HG03135 (cell line): ENCODE measurements around the gene NALCN.
A peak's percentile ranks its signal among the peaks of the same experiment; 100 is the strongest.

Experiments
- ATAC-seq: cut with Tn5 transposase; IDR thresholded peaks from one replicate; pipeline ENCODE4 v1.9.1; 2021; ENCODE audit warnings: mild to moderate bottlenecking, moderate library complexity; ENCODE audit not compliant: unreplicated experiment

The NALCN gene

DNA sequence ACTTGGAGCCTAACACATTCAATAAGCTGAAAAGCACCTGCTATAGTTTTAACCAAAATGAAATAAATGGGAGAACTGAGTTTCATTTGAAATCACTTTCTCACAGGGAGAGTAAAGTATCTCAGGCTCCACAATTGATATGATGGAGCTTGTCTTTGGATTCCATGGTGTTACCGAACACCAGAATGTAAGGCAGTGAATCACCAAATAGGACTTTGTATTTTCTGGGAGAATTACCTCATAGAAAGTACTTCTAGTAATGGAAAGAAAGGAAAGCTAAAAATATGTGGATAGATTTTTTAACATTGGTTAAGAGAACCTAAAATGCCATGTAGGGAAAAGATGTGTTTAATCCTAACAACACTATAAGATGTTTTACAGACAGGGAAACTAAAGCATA, 123.6 kb downstream of the NALCN start:
- ATAC-seq: no peak

DNA sequence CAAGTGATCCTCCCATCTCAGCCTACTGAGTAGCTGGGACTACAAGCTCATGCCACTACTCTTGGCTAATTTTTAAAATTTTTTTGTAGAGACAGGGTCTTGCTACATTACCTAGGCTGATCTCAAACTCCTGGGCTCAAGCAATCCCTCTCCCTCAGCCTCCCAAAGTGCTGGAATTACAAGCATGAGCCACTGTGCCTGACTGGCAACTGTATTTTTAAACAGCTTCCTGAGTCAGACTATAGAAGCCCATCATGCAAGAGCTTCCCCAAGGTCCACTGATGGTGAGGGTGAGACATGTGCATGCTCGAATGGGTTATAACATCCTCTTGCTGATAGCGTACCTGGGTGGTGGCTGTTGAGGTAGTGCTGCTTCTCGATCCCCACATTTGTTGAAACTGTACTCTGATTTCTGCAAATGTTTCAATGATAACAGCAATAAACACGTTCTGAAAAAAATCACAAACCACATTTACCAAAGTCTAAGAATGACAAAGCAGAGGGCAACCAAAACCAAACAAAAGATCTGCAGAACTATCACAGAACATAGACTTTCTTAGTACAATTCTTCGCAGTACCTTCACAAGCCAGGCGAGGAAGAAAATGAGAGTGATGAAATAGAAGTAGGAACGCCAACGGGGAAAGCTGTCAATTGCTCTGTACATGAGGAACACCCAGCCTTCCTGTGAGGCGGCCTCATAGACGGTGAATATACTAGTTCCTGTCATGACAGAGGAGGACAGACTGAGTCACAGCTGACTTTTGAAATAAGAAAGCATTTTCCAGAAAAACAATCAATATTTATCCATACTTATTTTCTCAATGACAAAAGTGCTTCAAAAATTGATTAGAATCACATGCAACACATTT, 124.4 kb downstream of the NALCN start:
- no peak for ATAC-seq

DNA sequence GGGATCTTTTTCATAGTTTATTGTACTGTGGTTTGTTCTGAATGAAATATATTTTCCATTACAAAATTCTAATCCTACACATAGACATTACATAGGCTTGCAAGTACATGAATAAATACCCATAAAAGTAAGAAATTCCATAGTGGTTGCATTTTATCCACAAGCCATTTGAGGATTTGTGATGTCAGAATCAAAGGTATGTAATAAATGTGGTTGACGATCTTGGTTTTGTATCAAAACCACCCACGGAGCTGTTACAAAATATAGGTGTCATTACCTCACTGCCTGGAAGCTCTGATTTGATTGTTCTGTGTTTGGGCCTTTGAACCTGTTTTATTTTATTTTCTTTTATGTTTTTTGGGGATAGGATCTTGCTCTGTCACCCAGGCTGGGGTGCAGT, 125.1 kb downstream of the NALCN start:
- no peak for ATAC-seq

DNA sequence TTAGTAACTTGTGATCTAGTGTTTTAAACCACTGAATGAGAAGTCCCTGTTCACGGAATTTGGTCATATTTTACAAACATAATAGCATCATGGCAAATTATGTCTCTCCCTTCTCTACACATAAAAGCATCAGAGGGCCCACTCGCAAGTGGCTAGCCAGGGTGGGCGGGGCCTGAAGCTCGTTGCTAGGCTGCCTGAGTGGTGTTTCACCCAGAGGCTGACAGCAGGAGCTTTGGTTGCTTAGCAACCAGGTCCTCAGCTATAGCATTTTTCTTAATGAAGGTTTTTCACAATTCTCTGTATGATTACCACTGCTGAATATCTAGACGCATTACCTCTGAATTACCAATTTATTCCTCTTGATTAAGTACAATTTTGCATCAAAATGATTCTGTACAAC, 126.5 kb downstream of the NALCN start:
- no peak for ATAC-seq

DNA sequence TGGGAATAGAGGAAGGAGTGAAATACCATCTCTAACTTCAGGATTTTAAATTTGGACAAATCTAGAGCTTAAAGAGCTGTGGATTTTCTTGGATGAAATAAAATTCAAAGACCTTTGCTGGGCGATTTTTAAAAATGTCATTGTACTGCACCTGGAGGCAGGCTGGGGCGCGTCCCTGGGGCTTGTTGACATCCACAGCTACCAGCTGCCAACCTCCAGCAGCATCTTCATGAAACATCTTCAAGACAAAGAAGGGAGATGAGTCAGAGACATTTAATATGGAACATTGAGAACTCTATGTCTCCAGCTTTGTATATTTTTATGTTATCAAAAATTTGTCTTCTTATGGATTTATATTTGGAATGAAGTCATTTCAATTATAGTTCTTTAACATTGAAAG, 132.5 kb downstream of the NALCN start:
- ATAC-seq: no peak

DNA sequence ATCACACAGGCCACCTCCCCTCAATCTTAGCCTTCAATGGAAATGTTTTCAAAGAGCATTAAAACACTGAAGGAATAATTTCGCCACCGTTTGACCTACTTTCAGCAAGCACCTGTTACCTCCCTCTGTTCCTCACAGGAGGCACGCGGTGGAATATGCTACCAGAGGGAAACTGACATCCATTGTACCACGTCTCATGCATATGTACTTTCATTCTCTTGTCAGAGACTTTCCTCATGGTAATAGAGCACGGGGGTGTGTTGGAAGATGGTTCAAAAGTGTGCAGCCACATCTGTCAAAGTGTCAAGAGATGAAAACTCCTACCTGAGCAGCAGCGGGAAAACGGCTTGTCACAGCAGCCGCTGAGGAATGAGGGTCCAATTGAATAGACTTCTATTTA, 143.4 kb downstream of the NALCN start:
- ATAC-seq: no peak

DNA sequence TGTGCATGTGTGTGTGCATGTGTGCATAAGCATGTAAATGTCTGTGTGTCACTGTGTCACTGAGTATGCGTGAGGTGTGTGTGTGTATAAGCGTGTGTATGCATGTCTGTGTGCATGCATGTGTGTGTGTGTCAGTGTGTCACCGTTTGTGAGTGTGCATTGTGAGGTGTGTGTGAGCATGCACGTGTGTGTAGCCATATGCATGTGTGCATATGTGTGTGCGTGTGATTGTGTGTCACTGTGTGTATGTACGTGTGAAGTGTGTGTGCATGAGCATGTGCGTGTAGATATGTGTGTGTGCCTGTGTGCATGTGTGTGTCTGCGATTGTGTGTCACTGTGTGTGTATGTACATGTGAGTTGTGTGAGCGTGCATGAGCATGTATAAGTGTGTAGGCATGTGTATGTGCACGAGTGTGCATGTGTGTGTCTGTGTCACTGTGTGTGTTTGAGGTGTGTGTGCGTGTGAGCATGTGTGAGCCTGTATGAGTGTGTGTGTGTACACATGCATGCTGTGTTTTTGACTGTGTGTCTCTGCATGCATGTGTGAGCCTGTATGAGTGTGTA, 144.5 kb downstream of the NALCN start:
- no peak for ATAC-seq

DNA sequence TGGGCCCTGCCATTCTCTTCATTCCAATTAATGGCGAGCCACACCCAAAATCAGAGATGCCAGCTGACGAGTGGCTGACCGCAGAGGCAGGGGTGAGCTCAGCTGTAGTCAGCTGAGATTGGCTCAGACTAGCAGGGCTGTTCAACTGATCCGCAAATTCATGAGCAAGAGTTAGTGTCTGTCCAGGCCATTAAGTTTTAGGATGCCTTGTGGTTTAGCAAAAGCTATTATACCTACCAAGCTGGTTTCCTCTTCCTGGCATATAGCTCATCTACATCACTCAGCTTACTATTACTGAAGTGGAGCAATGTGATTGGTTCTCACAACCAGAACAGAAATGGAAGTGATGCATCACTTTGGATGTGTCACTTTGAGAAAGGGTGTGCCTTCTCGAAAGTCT, 148.7 kb downstream of the NALCN start:
- no peak for ATAC-seq

DNA sequence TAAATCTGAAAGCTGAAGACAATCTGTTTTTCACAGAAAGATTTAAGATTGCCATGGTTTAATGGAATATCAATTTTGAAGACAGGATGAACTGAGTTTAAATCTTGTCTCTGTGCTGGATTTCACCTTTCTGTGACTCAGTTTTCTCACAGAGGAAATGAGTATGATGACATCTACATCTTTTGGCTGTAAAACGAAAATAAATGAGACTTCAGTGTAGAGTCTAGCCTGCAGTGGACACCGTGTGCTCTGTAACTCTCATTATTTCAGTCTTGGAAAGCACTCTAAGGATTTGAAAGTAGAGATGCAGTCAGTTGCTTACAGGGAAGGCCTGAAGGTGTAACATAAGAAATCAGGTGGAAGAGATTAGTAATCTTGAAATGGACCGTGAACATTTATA, 150.4 kb downstream of the NALCN start:
- no peak for ATAC-seq

DNA sequence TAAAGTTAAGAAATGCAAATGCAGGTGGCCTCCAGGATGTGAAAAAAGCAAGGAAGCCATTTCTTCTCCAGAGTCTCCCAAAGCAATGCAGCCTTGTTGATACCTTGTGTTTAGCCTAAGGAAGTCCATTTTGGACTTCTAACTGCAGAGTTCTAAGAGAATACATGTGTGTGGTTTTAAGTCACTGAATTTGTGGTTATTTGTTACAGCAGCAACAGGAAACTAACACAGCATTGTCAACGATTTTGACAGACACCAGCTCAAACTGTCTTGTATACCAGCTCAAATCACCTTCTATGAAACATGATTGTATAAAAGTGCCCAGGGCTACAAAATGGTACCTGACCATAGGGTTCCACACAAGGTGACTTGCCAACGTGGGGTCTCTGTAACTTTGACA, 151.4 kb downstream of the NALCN start:
- ATAC-seq: no peak

DNA sequence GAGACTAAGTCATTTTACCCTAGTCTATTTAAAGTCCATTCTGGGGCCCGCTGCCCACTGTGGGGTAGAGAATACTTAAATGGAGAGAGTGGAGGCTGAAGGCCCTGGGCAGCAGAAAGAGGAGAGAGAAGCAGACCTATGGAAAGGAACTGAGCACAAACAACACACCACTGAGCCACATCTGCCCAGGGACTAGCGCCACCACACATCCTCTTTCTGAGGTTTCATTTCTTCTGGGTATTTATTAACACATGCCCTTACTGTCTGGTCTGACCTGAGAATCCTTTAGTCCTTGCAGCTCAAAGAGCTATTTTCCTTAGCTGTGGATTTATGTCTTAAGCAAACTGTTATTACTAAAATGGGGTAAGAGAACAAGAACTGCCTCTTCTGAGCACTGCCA, 154.0 kb downstream of the NALCN start:
- ATAC-seq: peak; percentile 56

DNA sequence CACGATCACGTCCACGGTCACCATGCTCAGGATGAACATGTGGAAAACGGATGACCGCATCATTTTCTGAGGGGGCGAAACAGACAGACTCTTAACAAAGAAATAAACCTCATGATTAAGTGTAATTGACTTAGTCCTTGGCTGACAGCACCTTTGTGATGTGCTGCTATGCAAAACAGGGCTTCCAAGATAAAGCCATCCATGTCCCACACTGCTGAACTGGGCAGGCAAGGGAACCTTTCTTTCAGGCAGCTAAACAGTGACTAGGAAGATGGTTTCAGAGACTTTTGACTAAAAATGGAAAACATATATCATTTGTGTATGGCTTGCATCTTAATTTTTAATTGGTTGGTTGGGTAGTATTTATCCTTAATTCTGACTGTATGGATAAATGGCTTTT, 157.8 kb downstream of the NALCN start:
- no peak for ATAC-seq

DNA sequence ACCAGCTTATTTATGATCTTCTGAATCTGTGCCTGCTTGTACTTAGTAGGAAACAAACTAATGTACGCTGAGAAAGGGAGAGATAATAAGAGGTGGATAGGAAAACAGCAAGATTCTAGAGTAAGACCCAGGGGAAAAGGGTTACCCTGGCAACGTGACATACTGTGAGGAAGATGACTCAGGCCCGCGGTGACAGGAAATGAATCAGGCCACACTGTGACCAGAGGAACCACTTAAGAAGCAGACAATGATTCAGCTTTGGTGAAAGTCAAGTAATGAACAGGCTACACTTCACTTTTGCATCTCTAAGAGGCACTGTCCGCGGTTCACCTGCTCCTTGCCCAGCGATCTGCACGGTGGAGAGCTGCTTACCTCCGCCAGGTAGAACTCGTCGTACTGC, 158.2 kb downstream of the NALCN start:
- ATAC-seq: peak; percentile 93

DNA sequence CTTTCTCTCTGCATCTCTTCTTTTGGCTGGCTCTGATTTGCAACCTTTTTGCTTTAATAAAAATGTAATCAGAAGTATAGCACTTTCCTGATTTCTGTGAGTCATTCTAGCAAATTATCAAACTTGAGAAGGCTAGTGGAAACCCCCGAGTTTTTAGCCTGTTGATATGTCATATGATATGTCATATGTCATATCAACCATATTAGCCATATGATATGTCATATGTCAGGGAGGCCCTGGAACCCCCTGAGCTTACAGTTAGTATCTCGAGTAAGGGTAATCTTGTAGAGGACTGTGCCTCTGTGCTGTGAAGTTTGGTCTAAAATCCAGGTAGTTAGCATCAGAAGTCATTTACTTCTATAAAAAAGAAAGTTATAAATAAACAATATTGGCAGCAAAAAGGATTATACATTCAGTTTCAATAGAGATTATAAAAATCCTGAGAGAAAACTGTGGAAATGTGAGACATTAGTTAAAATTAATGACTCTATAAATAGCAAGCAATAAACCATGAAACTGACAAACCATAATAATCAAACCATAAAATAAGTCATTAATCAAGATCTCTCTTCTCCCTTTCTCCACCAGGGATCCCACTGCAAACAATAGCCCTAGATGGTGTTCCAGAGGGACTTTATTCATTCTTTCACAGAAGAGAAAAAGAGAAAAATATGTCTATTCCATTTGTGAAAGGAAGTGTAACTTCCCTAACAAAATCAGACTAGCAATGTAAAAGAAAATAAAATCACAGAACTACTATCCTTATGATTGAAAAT, 167.4 kb downstream of the NALCN start:
- ATAC-seq: no peak

DNA sequence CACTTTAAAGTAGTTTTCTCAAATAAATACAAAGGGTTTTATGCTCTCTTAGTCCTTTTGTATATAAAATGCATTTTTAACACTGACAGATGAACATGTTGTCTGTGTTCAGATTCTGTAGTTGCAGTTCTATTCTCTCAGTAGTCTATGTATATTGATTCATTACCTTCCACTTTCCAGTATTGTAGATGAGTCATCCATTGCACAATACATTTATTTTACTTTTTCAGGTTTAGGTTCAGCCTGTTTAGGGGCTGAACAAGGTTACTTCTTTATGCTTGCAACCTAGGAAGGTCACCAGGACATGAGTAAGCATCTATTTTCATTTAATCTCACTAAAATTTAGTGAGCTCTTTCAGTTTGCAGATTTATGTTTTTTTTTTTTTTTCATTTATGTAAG, 173.6 kb downstream of the NALCN start:
- ATAC-seq: no peak

DNA sequence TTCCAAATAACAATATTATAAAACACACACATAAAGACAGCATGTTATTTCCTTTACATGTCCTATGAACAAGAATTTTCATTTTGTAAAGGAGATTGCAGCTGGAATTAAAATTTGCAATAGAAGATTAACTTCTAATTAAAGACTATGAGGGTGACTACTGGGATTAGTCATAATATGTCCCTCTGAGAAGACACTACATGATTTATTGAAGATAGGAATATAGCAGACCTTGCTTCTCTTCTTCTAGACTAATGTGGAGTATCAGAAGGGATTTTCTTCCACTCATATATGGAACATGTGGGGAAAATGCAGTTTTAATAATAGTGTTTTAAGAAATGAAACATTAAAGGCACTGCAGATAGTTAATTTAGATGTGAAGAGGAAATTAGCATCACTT, 177.8 kb downstream of the NALCN start:
- no peak for ATAC-seq

DNA sequence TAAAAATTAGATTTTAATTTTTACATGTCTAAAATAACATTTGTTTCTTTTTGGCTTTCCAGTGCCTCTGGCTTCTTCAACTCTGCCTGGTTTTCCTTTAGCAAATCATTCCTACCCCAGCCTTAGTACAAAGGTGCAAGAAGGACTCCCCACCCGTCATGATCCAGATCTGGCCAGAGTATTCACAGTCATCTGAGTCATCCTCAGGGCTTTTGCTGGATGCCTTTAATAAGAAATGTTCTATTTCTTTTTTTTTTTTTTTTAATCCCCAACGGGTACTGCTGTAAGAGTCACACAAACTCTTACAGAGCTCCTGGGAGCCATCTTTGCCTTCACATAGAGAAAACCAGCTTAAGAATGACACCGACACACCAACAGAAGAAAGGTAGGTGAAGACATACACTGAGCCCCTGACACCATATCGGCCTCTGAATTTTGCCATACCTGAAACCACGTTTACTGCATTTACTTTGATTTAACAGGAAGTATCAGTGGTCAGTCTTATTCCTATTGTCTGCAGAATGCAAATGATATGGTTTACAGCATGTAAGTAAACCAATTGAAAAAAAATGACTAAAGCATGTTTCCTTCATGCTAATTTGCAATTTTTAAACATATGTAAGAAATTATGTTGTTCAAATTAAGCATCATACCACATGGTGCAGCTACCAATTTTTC, 184.4 kb downstream of the NALCN start:
- no peak for ATAC-seq

DNA sequence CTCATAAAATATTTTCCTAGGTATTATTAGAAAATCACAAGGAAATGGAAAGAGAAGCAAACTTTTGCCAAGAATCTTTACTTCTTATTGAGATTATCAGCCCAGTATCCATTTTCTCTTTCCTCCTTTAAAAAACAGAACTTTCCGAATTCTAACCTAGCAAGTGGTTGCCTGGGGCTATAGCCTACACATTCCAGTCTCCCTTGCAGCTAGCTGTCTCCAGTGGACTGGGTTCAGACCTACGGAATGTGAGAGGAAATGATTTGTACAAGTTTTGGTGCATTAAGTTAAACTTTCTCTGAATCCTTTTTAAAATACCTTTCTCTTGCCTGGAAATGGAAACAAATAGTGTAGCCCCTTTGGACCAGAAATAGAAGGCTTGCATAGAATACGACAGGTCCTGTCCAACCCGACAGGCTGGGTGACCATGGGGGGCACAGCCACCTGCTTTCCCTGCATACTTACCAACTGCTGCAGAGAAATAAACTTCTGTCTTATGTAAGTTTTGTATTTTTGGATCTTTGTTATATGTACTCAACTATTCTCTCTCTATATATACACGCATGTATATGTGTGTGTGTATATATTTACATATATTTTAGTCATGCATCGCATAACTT, 185.9 kb downstream of the NALCN start:
- ATAC-seq: no peak

DNA sequence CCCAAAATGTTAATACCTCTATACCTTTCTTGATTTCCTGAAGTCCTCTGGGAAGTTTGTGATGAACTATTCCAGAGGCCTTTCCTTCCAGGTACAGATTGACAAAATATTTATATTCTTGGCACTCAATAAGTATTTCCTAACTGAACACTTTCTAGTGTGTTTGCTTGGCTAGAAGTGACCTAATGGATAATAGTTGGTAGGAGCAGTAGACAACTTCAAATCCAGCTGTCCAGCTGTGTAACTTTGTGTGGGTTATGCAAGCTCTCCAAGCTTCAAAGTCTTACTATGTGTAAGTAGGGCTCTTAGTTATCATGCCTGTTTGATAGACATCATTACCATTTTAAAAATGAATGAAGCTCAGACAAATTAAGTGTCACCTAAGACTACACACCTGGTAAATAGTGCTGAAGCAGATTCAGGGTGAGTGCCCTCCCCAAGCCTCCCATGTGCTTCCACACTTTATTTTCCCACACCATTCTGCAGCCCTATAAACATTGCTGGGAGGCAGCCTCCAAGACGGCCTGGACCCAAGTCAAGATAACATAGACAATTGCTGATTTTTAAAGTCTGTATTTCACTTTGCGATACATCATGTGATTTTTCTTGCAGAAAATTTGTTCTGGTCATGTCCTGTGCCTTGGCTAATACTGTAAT, 196.6 kb downstream of the NALCN start:
- ATAC-seq: no peak

DNA sequence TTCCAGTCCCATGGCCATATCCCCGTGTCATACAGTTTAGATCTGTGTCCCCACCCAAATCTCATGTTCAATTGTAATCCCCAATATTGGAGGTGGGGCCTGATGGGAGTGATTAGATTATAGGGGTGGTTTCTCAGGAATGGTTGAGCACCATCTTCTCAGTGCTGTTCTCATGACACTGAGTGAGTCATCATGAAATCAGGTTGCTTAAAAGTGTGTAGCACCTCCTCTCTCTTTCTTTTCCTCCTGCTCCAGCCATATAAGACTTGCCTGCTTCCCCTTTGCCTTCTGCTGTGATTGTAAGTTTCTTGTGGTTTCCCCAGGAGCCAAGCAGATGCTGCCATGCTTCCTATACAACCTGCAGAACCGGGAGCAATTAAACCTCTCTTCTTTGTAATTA, 197.8 kb downstream of the NALCN start:
- ATAC-seq: no peak

DNA sequence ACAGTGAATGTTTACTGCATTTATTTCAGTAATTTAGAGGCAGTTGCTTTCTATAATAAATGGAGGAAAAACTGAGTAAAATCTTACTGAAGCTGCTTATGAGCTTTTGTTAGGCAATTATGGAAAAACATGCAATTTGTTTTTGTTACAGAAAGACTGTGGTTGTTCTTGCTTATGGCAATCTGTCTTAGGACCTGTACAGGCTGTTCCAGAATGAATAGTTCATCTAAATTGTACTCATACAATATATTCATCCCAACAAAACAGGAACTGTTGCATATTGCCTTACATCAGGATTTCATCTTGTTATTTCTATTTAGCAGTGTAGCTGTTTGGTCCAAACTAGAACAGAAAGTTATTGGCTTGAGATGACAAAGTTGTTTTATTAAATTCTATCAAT, 199.2 kb downstream of the NALCN start:
- ATAC-seq: no peak
